ENCODE results near the gene TPP2.
A peak's percentile ranks its signal among the peaks of the same experiment; 100 is the strongest.

Gene TPP2

DNA sequence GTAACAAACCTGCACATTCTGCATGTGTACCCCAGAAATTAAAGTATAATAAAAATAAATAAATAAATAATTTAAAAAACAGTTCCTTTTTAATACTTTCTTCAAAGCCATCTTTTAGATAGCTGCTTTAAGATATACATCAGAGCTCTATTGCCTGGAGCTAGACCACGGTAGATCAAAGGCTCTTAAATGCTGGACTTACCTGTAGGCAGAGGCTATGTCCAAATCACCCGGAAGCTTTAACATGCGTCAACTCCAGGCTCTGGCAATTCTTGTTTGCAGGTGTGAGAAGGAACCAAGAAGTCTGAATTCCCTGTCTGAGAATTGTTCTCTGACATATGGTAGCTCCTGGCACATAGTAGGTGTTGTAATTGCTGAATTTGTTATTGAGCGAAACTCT is 99.7 kb downstream of the TPP2 start:
- H3K36me3 Mint-ChIP-seq (ENCODE audit: low read depth) = peaks cover 4% of the 10 kb centered on the region
- peaks cover 57% of the 10 kb centered on the region for H3K4me1 Mint-ChIP-seq
- peaks cover 10% of the 10 kb centered on the region for H3K27me3 Mint-ChIP-seq (ENCODE audit: low read depth, poor library complexity)
- DNase-seq = no peak
- H3K9me3 Mint-ChIP-seq = peaks cover 24% of the 10 kb centered on the region
- H3K27ac Mint-ChIP-seq = no peak overlapping the region
- no peak overlapping the region for H3K4me3 Mint-ChIP-seq
- no peak for TF ChIP-seq CTCF (IDR thresholded peaks at IDR 0.05)

- peaks cover 4% of the 10 kb centered on the region for H3K36me3 Mint-ChIP-seq (ENCODE audit: low read depth)
- no peak for DNase-seq
- H3K4me1 Mint-ChIP-seq = peaks cover 49% of the 10 kb centered on the region
- TF ChIP-seq CTCF (IDR thresholded peaks at IDR 0.05) = no peak
- H3K27ac Mint-ChIP-seq = no peak overlapping the region
- no peak overlapping the region for H3K4me3 Mint-ChIP-seq
- peaks cover 10% of the 10 kb centered on the region for H3K27me3 Mint-ChIP-seq (ENCODE audit: low read depth, poor library complexity)
- H3K9me3 Mint-ChIP-seq = peaks cover 24% of the 10 kb centered on the region
Observed at GRCh38 chr13:102697264-102697663, 100.5 kb downstream of the TPP2 start.

DNA sequence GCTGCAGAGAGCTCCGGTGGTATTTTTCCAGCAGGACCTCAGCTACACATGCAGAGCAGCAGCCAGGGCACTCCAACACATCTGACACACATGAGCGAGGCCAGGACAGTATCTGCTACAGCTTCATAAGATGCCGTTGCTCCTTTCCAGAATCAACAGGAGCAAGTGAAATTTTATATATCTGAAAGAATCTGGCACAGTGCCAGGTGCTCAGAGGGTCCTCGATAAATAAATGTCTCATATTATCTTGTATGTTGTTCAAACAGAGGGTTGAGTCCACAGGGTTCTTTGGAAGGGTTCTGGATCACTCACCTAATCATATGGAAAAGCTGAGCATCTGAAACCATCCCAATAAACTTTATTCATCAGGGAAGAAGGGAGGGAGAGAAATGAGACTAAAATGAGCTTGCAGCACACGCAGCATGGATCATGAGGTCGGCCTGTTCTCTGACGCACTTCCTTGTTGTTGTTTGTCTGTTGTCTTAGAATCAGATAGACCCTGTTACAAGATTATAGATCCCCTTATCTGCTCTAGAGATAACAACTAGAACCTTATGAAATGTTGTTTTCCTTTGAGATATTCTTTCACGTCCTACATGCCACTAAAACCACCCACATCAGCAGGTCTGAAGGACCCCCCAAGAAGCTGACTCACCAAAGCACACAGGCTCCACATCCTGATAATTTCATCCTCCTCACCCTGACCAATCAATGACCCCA is 101.3 kb downstream of the TPP2 start:
- DNase-seq = no peak
- no peak overlapping the region for H3K4me3 Mint-ChIP-seq
- peaks cover 10% of the 10 kb centered on the region for H3K27me3 Mint-ChIP-seq (ENCODE audit: low read depth, poor library complexity)
- H3K4me1 Mint-ChIP-seq = peaks cover 43% of the 10 kb centered on the region
- peaks cover 24% of the 10 kb centered on the region for H3K9me3 Mint-ChIP-seq
- TF ChIP-seq CTCF (IDR thresholded peaks at IDR 0.05) = no peak
- no peak overlapping the region for H3K27ac Mint-ChIP-seq
- H3K36me3 Mint-ChIP-seq (ENCODE audit: low read depth) = peaks cover 4% of the 10 kb centered on the region

- Mint-ChIP-seq H3K27ac (no peak overlapping the region), H3K27me3 (ENCODE audit: low read depth, poor library complexity) (peaks cover 10% of the 10 kb centered on the region), H3K4me3 (no peak overlapping the region), H3K9me3 (peaks cover 24% of the 10 kb centered on the region), H3K36me3 (ENCODE audit: low read depth) (peaks cover 4% of the 10 kb centered on the region), H3K4me1 (peaks cover 43% of the 10 kb centered on the region)
- no peak for TF ChIP-seq CTCF (IDR thresholded peaks at IDR 0.05)
- no peak for DNase-seq
Observed at GRCh38 chr13:102698649-102698980, 101.8 kb downstream of the TPP2 start.

DNA sequence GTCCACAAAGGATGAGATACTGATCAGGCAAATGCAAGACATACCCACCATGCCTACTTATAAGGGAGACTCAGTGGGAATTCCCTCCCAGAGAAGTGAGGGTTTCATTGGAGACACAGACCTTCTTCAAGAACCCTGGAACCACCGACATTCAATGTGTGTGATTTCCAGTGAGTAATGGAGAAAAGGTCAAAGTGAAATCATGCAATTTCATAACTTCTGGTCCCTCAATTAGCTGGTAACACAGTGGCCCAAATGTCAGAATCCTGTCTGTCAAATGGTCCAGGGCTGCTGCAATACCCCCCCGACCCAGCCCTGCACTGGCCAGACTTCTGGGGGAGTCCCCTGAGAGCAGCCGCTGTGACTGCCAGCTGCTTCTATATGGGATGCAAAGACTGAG is 102.7 kb downstream of the TPP2 start:
- peaks cover 4% of the 10 kb centered on the region for H3K36me3 Mint-ChIP-seq (ENCODE audit: low read depth)

More for the DNA sequence above, 102.7 kb downstream of the TPP2 start:
- Mint-ChIP-seq H3K4me3 (no peak overlapping the region), H3K4me1 (peaks cover 44% of the 10 kb centered on the region), H3K9me3 (peaks cover 24% of the 10 kb centered on the region), H3K27ac (peak overlapping the region; percentile 19), H3K27me3 (ENCODE audit: low read depth, poor library complexity) (peaks cover 8% of the 10 kb centered on the region)
- DNase-seq = no peak
- no peak for TF ChIP-seq CTCF (IDR thresholded peaks at IDR 0.05)
